ENCODE results near the gene GSTO2. TPM values are rescaled to one million over a fixed set of nuclear protein-coding genes. Genes with fewer than 3 reads are reported as not detected.

Gene GSTO2
- total and polyA plus RNA-seq, 2 of the 13 experiments (the other 11 are each of a cell fraction or from before 2014, with no cell fraction given) = 2.1 to 7.9 TPM

DNA sequence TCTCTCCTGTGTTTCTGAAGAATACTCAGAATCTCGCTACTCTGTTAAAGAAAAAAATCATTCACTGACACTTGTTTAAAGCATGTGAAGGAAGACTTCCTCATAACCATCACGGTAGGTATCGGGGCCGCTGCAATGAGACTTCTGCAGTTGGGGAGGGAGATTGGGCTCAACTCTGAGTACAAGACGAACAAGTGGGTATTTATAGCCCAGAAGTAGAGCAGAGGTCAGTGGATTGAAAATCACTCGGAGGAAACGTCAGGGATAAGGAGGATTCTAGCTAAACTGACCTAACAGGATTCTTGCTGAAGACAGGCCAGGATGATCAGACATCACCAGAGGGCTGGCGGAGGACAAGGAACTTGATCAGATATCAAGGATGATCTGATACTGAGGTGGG, 35.9 kb downstream of the GSTO2 start:
- Histone ChIP-seq H3K9ac (ENCODE audit: insufficient read depth, low read depth, low read length) (no peak overlapping the region), H4K20me1 (ENCODE audit: insufficient read depth, low read length) (no peaks in the 10 kb centered on the region), H3K4me2 (ENCODE audit: low read depth, low read length) (no peak overlapping the region), H3K4me3 (replicated peaks in 1 of 3; ENCODE audit: insufficient read depth in 1 of 3, low read depth in 2 of 3, low read length in 3 of 3) (no peak overlapping the region), H3K36me3 (replicated peaks in 1 of 2; ENCODE audit: control insufficient read depth in 1 of 2, insufficient read depth in 2 of 2, low read length in 2 of 2) (no peaks in the 10 kb centered on the region), H2AFZ (ENCODE audit: low read length) (no peak overlapping the region), H3K27me3 (ENCODE audit: control insufficient read depth in 1 of 2, insufficient read depth in 2 of 2, low read length in 2 of 2) (peaks cover 0 to 14% of the 10 kb centered on the region in 2 experiments; a peak in 2 of 5 replicates), H3K9me3 (ENCODE audit: low read length) (no peaks in the 10 kb centered on the region), H3K4me1 (ENCODE audit: insufficient read depth, low read length) (peaks cover 39% of the 10 kb centered on the region), H3K27ac (ENCODE audit: extremely low read length, insufficient read depth, low read length) (no peak overlapping the region), H3K79me2 (ENCODE audit: insufficient read depth, low read length) (no peaks in the 10 kb centered on the region)
- FAIRE-seq = no peak
- in situ Hi-C loops (cut with HindIII; ENCODE audit: extremely low pct_ligation_motif_present, low pct_unique_long_range_greater_than_20kb) (loop anchor here (5.0 kb wide), 1 partner anchor 42 kb away; no protein-coding TSS in a partner anchor), intact Hi-C loops (cut with micrococcal nuclease; ENCODE audit: unreplicated experiment) (loop anchor here (1.0 to 2.0 kb wide), 2 partner anchors 16 to 45 kb away; no protein-coding TSS in a partner anchor)
- DNase-seq (ENCODE audit: low spot score) = no peak
- WGBS (ENCODE audit: low lambda C conversion rate) = 24% methylated on average over 8 of the region's 8 CpGs
- ChIA-PET CTCF (ENCODE audit: low intra/inter-chr PET ratio, low total read pairs) (interaction anchor here (1.9 to 4.1 kb wide), 2 partner anchors 45 to 48 kb away, joined by 7 to 42 read pairs; partner anchors contain the start of gene CFAP58), POLR2A (interaction anchor here (0.6 to 1.2 kb wide), 2 partner anchors 33 to 44 kb away, joined by 4 to 7 read pairs; partner anchors contain the start of gene ITPRIP)
- no peak for ATAC-seq
- no TSS peak for BruUV-seq (replicated peaks)
- TF ChIP-seq, protein P1, sequence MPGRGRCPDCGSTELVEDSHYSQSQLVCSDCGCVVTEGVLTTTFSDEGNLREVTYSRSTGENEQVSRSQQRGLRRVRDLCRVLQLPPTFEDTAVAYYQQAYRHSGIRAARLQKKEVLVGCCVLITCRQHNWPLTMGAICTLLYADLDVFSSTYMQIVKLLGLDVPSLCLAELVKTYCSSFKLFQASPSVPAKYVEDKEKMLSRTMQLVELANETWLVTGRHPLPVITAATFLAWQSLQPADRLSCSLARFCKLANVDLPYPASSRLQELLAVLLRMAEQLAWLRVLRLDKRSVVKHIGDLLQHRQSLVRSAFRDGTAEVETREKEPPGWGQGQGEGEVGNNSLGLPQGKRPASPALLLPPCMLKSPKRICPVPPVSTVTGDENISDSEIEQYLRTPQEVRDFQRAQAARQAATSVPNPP (CRISPR knock-in tag; IDR thresholded peaks at IDR 0.05) = no peak
- no peak for TF ChIP-seq ZNF513 (CRISPR knock-in tag; conservative IDR thresholded peaks at IDR 0.05)
- TF ChIP-seq, protein P2, sequence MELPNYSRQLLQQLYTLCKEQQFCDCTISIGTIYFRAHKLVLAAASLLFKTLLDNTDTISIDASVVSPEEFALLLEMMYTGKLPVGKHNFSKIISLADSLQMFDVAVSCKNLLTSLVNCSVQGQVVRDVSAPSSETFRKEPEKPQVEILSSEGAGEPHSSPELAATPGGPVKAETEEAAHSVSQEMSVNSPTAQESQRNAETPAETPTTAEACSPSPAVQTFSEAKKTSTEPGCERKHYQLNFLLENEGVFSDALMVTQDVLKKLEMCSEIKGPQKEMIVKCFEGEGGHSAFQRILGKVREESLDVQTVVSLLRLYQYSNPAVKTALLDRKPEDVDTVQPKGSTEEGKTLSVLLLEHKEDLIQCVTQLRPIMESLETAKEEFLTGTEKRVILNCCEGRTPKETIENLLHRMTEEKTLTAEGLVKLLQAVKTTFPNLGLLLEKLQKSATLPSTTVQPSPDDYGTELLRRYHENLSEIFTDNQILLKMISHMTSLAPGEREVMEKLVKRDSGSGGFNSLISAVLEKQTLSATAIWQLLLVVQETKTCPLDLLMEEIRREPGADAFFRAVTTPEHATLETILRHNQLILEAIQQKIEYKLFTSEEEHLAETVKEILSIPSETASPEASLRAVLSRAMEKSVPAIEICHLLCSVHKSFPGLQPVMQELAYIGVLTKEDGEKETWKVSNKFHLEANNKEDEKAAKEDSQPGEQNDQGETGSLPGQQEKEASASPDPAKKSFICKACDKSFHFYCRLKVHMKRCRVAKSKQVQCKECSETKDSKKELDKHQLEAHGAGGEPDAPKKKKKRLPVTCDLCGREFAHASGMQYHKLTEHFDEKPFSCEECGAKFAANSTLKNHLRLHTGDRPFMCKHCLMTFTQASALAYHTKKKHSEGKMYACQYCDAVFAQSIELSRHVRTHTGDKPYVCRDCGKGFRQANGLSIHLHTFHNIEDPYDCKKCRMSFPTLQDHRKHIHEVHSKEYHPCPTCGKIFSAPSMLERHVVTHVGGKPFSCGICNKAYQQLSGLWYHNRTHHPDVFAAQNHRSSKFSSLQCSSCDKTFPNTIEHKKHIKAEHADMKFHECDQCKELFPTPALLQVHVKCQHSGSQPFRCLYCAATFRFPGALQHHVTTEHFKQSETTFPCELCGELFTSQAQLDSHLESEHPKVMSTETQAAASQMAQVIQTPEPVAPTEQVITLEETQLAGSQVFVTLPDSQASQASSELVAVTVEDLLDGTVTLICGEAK (IDR thresholded peaks at IDR 0.05) = no peak
- TF ChIP-seq, protein P2 (CRISPR knock-in tag; IDR thresholded peaks at IDR 0.05) = no peak
- no peak for TF ChIP-seq ZMAT3 (CRISPR knock-in tag; conservative IDR thresholded peaks at IDR 0.05)
- no peak for TF ChIP-seq ZNF687 (CRISPR knock-in tag; IDR thresholded peaks at IDR 0.05)

Data from HepG2 (cell line).